Gastroesophageal sphincter (tissue), 4 donors: ENCODE measurements around the gene HBZ. TPM values are rescaled to one million over a fixed set of nuclear protein-coding genes. Genes with fewer than 3 reads are reported as not detected.

Source experiments
- ATAC-seq: fragments of 150-250 bp; one replicate; pipeline ENCODE4 v1.9.1; 2016; ENCODE audit warnings: mild to moderate bottlenecking, moderate library complexity
- H3K27ac ChIP-seq, 4 donors: fragments of 200-600 bp; sonication (generic) in 3 of 4; 1 replicate in 3 of 4; 2 replicates in 1 of 4; pipeline ENCODE4 v1.5.1; 2016 to 2019
- H3K27me3 ChIP-seq: fragments of 200-600 bp; sonication (generic); one replicate; pipeline ENCODE4 v1.5.1; 2019
- H3K36me3 ChIP-seq, 2 donors: fragments of 200-600 bp; sonication (generic); one replicate each; pipeline ENCODE4 v1.5.1; 2019; ENCODE audit warnings: control low read depth in 1 of 2
- H3K4me1 ChIP-seq, 3 donors: fragments of 200-600 bp; sonication (generic); 1 replicate in 2 of 3; 2 replicates in 1 of 3; pipeline ENCODE4 v1.5.1; 2016 to 2019; ENCODE audit warnings: control low read depth in 2 of 3
- H3K4me3 ChIP-seq, 2 donors: fragments of 200-600 bp; sonication (generic); one replicate each; pipeline ENCODE4 v1.5.1; 2019; ENCODE audit warnings: mild to moderate bottlenecking in 1 of 2, moderate library complexity in 1 of 2
- H3K9me3 ChIP-seq, 3 donors: fragments of 200-600 bp; sonication (generic); one replicate each; pipeline ENCODE4 v1.5.1; 2017 to 2019; ENCODE audit warnings: control low read depth in 2 of 3
- EP300 ChIP-seq: sonication (generic); formaldehyde crosslinking; IDR thresholded peaks from one replicate; pipeline ENCODE4 v1.6.1; 2017; ENCODE audit warnings: antibody characterized with exemption, mild to moderate bottlenecking
- POLR2A ChIP-seq, 2 donors: fragments of 450-650 bp; IDR thresholded peaks; one replicate each; pipeline ENCODE4 v1.6.1; 2017; ENCODE audit warnings: antibody characterized with exemption in 2 of 2, mild to moderate bottlenecking in 2 of 2, moderate library complexity in 1 of 2
- POLR2AphosphoS5 ChIP-seq: sonication (generic); formaldehyde crosslinking; IDR thresholded peaks from one replicate; pipeline ENCODE4 v1.6.1; 2017; ENCODE audit warnings: antibody characterized with exemption
- WGBS, 2 donors: methylation state at CpG; one replicate each; pipeline ENCODE4 v1.1.5; 2018; ENCODE audit warnings: low coverage in 1 of 2; 5-methylcytosine and 5-hydroxymethylcytosine counted together
- total RNA-seq, 4 donors: library from RNA; depleted of rRNA; stranded (reverse); fragments of >200 nt; gene quantifications; one replicate each; pipeline ENCODE4 v1.1.0, GENCODE V29; 2016
- TF ChIP-seq, protein P1 (sequence below), 4 experiments: fragments of 200-600 bp in 2 of 4; fragments of 450-650 bp in 2 of 4; sonication (generic) in 1 of 4; IDR thresholded peaks; one replicate each; pipeline ENCODE4 v1.5.1; 2017 to 2019; ENCODE audit warnings: antibody characterized with exemption in 4 of 4, mild to moderate bottlenecking in 2 of 4, moderate library complexity in 2 of 4

Gene HBZ
- total RNA-seq, 4 donors from 2014 or later = not detected

DNA sequence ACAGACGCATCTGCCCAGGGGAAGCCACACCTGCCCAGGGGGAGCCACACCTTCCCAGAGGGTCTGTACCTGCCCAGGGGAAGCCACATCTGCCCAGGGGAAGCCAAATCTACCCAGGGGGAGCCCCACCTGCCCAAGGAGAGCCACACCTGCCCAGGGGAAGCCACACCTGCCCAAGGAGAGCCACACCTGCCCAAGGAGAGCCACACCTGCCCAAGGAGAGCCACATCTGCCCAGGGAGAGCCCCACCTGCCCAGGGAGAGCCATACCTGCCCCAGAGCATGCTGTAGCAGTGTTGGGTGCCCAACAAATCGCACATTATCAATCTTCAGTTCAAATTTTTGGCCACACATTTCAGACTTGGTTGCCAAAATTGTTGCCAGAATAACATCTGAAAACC lies 33.6 kb upstream of the HBZ start:
- ATAC-seq = no peak
- TF ChIP-seq POLR2AphosphoS5 (no peak), EP300 (no peak), POLR2A (IDR thresholded peaks at IDR 0.05) (no peak)
- TF ChIP-seq, protein P1, sequence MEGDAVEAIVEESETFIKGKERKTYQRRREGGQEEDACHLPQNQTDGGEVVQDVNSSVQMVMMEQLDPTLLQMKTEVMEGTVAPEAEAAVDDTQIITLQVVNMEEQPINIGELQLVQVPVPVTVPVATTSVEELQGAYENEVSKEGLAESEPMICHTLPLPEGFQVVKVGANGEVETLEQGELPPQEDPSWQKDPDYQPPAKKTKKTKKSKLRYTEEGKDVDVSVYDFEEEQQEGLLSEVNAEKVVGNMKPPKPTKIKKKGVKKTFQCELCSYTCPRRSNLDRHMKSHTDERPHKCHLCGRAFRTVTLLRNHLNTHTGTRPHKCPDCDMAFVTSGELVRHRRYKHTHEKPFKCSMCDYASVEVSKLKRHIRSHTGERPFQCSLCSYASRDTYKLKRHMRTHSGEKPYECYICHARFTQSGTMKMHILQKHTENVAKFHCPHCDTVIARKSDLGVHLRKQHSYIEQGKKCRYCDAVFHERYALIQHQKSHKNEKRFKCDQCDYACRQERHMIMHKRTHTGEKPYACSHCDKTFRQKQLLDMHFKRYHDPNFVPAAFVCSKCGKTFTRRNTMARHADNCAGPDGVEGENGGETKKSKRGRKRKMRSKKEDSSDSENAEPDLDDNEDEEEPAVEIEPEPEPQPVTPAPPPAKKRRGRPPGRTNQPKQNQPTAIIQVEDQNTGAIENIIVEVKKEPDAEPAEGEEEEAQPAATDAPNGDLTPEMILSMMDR (IDR thresholded peaks at IDR 0.05) = no peak
- peaks cover 0 to 68% of the 10 kb centered on the region in 2 donors for H3K36me3 ChIP-seq
- H3K4me3 ChIP-seq = no peak overlapping the region
- no peaks in the 10 kb centered on the region for H3K9me3 ChIP-seq
- WGBS, 2 donors = 100% methylated on average over 1 of the region's 2 CpGs
- H3K27me3 ChIP-seq = no peaks in the 10 kb centered on the region
- H3K27ac ChIP-seq = no peak overlapping the region
- H3K4me1 ChIP-seq = peaks cover 0 to 4% (median 0%) of the 10 kb centered on the region in 3 donors

DNA sequence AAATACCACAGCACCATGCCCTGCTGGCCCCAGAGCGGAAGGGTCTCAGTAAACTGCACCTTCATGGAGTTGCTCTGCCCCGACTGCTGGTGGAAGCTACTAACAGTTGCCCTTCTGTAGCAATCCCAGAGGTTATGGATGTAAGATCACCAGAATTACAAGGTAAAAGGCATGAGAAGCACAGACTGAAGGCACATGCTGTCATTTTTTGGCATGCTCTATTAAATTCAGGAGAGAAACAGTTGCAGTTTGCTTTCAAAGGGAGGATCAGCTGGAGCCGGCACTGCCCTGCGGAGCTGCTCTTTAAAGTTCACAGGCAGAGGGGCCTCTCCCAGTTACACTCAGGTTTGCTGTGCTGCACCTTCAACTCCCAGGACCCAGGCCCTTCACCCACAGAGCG lies 33.1 kb upstream of the HBZ start:
- H3K36me3 ChIP-seq = peaks cover 0 to 67% of the 10 kb centered on the region in 2 donors
- no peaks in the 10 kb centered on the region for H3K9me3 ChIP-seq
- TF ChIP-seq POLR2A (IDR thresholded peaks at IDR 0.05) (no peak), EP300 (no peak), POLR2AphosphoS5 (no peak)
- TF ChIP-seq, protein P1 (IDR thresholded peaks at IDR 0.05) = no peak
- 78% methylated on average over 3 of the region's 5 CpGs; no CpG with 5 or more reads in 1 of the 2 donors for WGBS, 2 donors
- peaks cover 0 to 4% (median 0%) of the 10 kb centered on the region in 3 donors for H3K4me1 ChIP-seq
- H3K27me3 ChIP-seq = no peaks in the 10 kb centered on the region
- no peak for ATAC-seq
- no peak overlapping the region for H3K4me3 ChIP-seq
- H3K27ac ChIP-seq = no peak overlapping the region

DNA sequence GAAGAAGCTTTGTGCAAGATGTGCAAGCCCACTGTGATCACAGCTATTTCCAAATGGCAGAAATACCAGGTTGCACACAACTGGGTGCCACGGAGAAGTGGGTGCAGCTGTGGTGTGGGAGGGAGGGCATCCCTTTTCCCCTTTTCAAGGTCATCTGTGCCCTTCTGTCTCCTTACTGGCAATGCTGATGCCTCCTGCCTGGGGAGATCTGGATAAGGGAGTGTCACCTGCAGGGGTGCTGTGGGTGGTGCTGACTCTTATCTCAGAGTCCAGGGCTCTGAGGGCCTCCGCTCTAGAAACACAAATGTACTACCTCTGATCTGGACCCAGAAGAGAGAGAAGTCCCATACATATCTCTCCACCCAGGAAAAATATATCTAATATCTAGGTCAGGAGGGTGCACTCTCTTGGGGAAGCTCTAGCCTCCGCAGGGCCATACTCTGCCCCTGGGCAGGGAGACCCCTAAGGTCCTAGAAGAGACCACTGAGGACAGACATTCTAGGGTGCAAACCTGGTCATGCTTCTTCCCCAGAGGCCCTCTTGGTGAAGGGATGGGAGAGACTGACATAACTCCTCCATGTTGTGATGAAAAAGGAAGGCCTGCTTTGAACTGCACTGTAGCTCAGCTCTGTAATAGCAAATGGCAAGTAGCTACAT lies 32.5 kb upstream of the HBZ start:
- Histone ChIP-seq H3K36me3 (peaks cover 0 to 67% of the 10 kb centered on the region in 2 donors), H3K4me3 (no peak overlapping the region), H3K27me3 (no peaks in the 10 kb centered on the region), H3K9me3 (no peaks in the 10 kb centered on the region), H3K4me1 (peaks cover 0 to 4% (median 0%) of the 10 kb centered on the region in 3 donors), H3K27ac (no peak overlapping the region)
- ATAC-seq = no peak
- no CpG with 5 or more reads among the region's 3 CpGs for WGBS, 2 donors
- TF ChIP-seq POLR2A (IDR thresholded peaks at IDR 0.05) (no peak), POLR2AphosphoS5 (no peak), EP300 (no peak)
- TF ChIP-seq, protein P1 (IDR thresholded peaks at IDR 0.05) = no peak

DNA sequence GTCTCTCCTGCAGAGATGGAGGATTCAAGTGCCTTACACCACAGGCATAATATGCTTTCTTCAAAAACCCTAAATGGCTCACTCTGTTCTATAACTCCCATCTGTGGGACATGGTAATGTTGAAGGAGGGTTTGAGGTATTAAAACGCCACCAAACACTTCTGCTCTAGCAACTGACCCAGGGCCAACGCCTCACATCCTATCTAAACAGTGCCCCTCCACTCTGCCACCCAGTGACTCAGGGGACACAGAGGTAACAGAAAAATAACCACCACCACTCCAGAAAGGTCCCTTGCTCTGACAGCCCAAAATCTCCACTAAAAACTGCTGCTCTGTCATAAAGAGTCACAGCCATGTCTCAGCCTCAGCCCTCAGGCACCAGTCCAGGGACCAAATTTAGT lies 31.7 kb upstream of the HBZ start:
- H3K27ac ChIP-seq = no peak overlapping the region
- 92 to 100% methylated on average over 1 to 2 of the region's 2 CpGs for WGBS, 2 donors

More for the DNA sequence above, 31.7 kb upstream of the HBZ start:
- Histone ChIP-seq H3K36me3 (peaks cover 0 to 61% of the 10 kb centered on the region in 2 donors), H3K9me3 (no peaks in the 10 kb centered on the region), H3K4me3 (no peak overlapping the region), H3K27me3 (no peaks in the 10 kb centered on the region), H3K4me1 (peaks cover 0 to 4% (median 0%) of the 10 kb centered on the region in 3 donors)
- TF ChIP-seq POLR2A (IDR thresholded peaks at IDR 0.05) (no peak), POLR2AphosphoS5 (no peak), EP300 (no peak)
- TF ChIP-seq, protein P1 (IDR thresholded peaks at IDR 0.05) = no peak
- no peak for ATAC-seq
